WTC11 (cell line): ENCODE results near the gene OSGEPL1. TPM values are rescaled to one million over a fixed set of nuclear protein-coding genes. Genes with fewer than 3 reads are reported as not detected.

Experiments
- ATAC-seq: fragments of 200-7000 bp; cut with Tn5 transposase; 2 replicates; pipeline ENCODE4 v1.10.0; 2021; ENCODE audit warnings: mild to moderate bottlenecking, moderate library complexity
- Bru-seq: library from RNA; stranded (reverse); fragments of 400-500 nt; gene quantifications from one replicate; lab custom pipeline; 2021; lab: Mats Ljungman, UMichigan
- CTCF ChIA-PET: fragments of 300-600 bp; sonication (Branson Sonifier 250); formaldehyde crosslinking; loops from one replicate; lab custom pipeline; 2021; ENCODE audit warnings: antibody characterized with exemption; lab: Charles Lee
- POLR2A ChIA-PET: fragments of 350-600 bp; sonication (Branson Sonifier 250); formaldehyde crosslinking; loops from one replicate; lab custom pipeline; 2021; ENCODE audit warnings: antibody characterized with exemption; lab: Charles Lee
- DNase-seq: peaks from one replicate; pipeline ENCODE4 v3.0.0; 2021; ENCODE audit warnings: low spot score
- H3K27ac Mint-ChIP-seq: 2 replicates; pipeline ENCODE4 v1.8.0; 2021; ENCODE audit warnings: mixed read lengths
- H3K27me3 Mint-ChIP-seq: 2 replicates; pipeline ENCODE4 v1.8.0; 2021; ENCODE audit warnings: low read depth, mild to moderate bottlenecking, moderate library complexity, mixed read lengths
- H3K36me3 Mint-ChIP-seq: 2 replicates; pipeline ENCODE4 v1.8.0; 2021; ENCODE audit warnings: mixed read lengths
- H3K4me1 Mint-ChIP-seq: 2 replicates; pipeline ENCODE4 v1.8.0; 2022; ENCODE audit warnings: mixed read lengths
- H3K4me3 Mint-ChIP-seq: 2 replicates; pipeline ENCODE4 v1.8.0; 2021; ENCODE audit warnings: mild to moderate bottlenecking, moderate library complexity, mixed read lengths
- H3K9me3 Mint-ChIP-seq: 2 replicates; pipeline ENCODE4 v1.8.0; 2021; ENCODE audit warnings: mixed read lengths
- AFF4 ChIP-seq: sonication (generic); formaldehyde crosslinking; IDR thresholded peaks from 2 replicates; pipeline ENCODE4 v1.8.1; 2023; ENCODE audit warnings: mild to moderate bottlenecking, missing genetic modification reagents, borderline replicate concordance
- ATF2 ChIP-seq: sonication (generic); formaldehyde crosslinking; IDR thresholded peaks from 2 replicates; pipeline ENCODE4 v1.8.1; 2022; ENCODE audit warnings: low read depth, missing genetic modification reagents, borderline replicate concordance
- CREB1 ChIP-seq: sonication (generic); formaldehyde crosslinking; IDR thresholded peaks from 2 replicates; pipeline ENCODE4 v1.8.0; 2023; ENCODE audit warnings: mild to moderate bottlenecking, missing genetic modification reagents
- E2F5 ChIP-seq: sonication (generic); formaldehyde crosslinking; IDR thresholded peaks from 2 replicates; pipeline ENCODE4 v1.8.1; 2022; ENCODE audit warnings: mild to moderate bottlenecking, moderate library complexity, missing genetic modification reagents
- FOXK1 ChIP-seq: sonication (generic); formaldehyde crosslinking; IDR thresholded peaks from 2 replicates; pipeline ENCODE4 v1.8.0; 2022; ENCODE audit warnings: mild to moderate bottlenecking, moderate library complexity, missing genetic modification reagents
- FOXP4 ChIP-seq: sonication (generic); formaldehyde crosslinking; IDR thresholded peaks from 2 replicates; pipeline ENCODE4 v1.8.0; 2022; ENCODE audit warnings: mild to moderate bottlenecking, missing genetic modification reagents
- MXD4 ChIP-seq: fragments of 250-450 bp; sonication (Bioruptor Pico); IDR thresholded peaks from 2 replicates; pipeline ENCODE4 v1.8.0; 2021; ENCODE audit warnings: mild to moderate bottlenecking, moderate library complexity, borderline replicate concordance
- PRRX2 ChIP-seq: fragments of 250-450 bp; sonication (Bioruptor Pico); IDR thresholded peaks from 2 replicates; pipeline ENCODE4 v1.8.0; 2021; ENCODE audit warnings: mild to moderate bottlenecking
- STAT6 ChIP-seq: sonication (generic); formaldehyde crosslinking; conservative IDR thresholded peaks from 2 replicates; pipeline ENCODE4 v1.8.1; 2023; ENCODE audit warnings: mild to moderate bottlenecking, low read depth, missing genetic modification reagents, moderate library complexity
- ZNF416 ChIP-seq: fragments of 250-450 bp; sonication (Bioruptor Pico); IDR thresholded peaks from 2 replicates; pipeline ENCODE4 v1.9.0; 2021; ENCODE audit warnings: mild to moderate bottlenecking, inconsistent platforms
- long read RNA-seq, 3 experiments: library from RNA in 1 of 3; library from capped mRNA in 1 of 3; library from polyadenylated mRNA in 1 of 3; unstranded in 2 of 3; stranded (forward) in 1 of 3; transcript quantifications; one replicate each; pipeline ENCODE4 v2.0.0, GENCODE V29; 2021
- total RNA-seq: library from RNA; stranded (reverse); gene quantifications from 3 replicates; pipeline ENCODE4 v1.2.3, GENCODE V29; 2021
- TF ChIP-seq, protein P1 (sequence below): sonication (generic); formaldehyde crosslinking; IDR thresholded peaks from 2 replicates; pipeline ENCODE4 v1.8.0; 2022; ENCODE audit warnings: missing genetic modification reagents
- TF ChIP-seq, protein P2 (sequence below): fragments of 250-450 bp; sonication (Bioruptor Pico); IDR thresholded peaks from 2 replicates; pipeline ENCODE4 v1.9.0; 2021; ENCODE audit warnings: mild to moderate bottlenecking, borderline replicate concordance

The OSGEPL1 gene, protein sequence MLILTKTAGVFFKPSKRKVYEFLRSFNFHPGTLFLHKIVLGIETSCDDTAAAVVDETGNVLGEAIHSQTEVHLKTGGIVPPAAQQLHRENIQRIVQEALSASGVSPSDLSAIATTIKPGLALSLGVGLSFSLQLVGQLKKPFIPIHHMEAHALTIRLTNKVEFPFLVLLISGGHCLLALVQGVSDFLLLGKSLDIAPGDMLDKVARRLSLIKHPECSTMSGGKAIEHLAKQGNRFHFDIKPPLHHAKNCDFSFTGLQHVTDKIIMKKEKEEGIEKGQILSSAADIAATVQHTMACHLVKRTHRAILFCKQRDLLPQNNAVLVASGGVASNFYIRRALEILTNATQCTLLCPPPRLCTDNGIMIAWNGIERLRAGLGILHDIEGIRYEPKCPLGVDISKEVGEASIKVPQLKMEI
- total RNA-seq: 15.2 to 17.1 TPM (median 16.7 TPM) in 3 replicates
- Bru-seq, nascent RNA: percentile 88 among the genes with signal in this experiment
- long read RNA-seq, experiment 1, partial matches to known transcripts: 2 of 58 reads
- long read RNA-seq, experiment 1, other reads (novel, unspliced or antisense): 52 of 58 reads
- long read RNA-seq, experiment 2, partial matches to known transcripts: 6 of 23 reads
- long read RNA-seq, experiment 2, other reads (novel, unspliced or antisense): 14 of 23 reads
- long read RNA-seq, experiment 3, transcript OSGEPL1-201 (9 exons, 1,885 nt): major isoform, 6 of 35 reads
- long read RNA-seq, experiment 3, partial matches to known transcripts: 2 of 35 reads
- long read RNA-seq, experiment 3, other reads (novel, unspliced or antisense): 27 of 35 reads

GRCh38 chr2:189762551-189763298, at the start of gene OSGEPL1:
Gene OSGEPL1 (minus strand): TSS chr2:189762792. CDS start chr2:189761640, 1,152 bp downstream.
- DNase-seq (peak; percentile 93), ATAC-seq (peak; percentile 97)
- H3K4me1 Mint-ChIP-seq: peaks cover 3% of the 10 kb centered on the region; the same call in 1 of the 2 replicates
- CTCF ChIA-PET: interaction anchor here (0.8 to 2.4 kb wide), 23 partner anchors 9 to 557 kb away, joined by 3 to 15 read pairs (median 4); partner anchors contain the start of genes ANKAR, ASNSD1, HIBCH and ORMDL1
- no peaks in the 10 kb centered on the region for H3K27me3 Mint-ChIP-seq
- H3K9me3 Mint-ChIP-seq: no peaks in the 10 kb centered on the region
- H3K36me3 Mint-ChIP-seq: peaks cover 12% of the 10 kb centered on the region
- peak within 1 kb of the TSS; percentile 96 for H3K27ac Mint-ChIP-seq
- H3K4me3 Mint-ChIP-seq: peak within 1 kb of the TSS; percentile 89
- POLR2A ChIA-PET: interaction anchor here (0.7 to 1.3 kb wide), 7 partner anchors 9 to 557 kb away, joined by 3 to 15 read pairs (median 4); partner anchors contain the start of genes ANKAR, HIBCH, ORMDL1 and PMS1
- TF ChIP-seq FOXP4 (peak; percentile 63; the same call in 1 of the 2 replicates), ZNF416 (no peak), PRRX2 (CRISPR knock-in tag) (no peak), ATF2 (CRISPR knock-in tag) (no peak), CREB1 (CRISPR knock-in tag) (0 out of 2 replicates have a peak, but pooled peaks have one; percentile 32), AFF4 (no peak), FOXK1 (CRISPR knock-in tag) (peak; percentile 81), MXD4 (CRISPR knock-in tag) (no peak), E2F5 (CRISPR knock-in tag) (no peak), STAT6 (CRISPR knock-in tag) (no peak)
- TF ChIP-seq, protein P1, sequence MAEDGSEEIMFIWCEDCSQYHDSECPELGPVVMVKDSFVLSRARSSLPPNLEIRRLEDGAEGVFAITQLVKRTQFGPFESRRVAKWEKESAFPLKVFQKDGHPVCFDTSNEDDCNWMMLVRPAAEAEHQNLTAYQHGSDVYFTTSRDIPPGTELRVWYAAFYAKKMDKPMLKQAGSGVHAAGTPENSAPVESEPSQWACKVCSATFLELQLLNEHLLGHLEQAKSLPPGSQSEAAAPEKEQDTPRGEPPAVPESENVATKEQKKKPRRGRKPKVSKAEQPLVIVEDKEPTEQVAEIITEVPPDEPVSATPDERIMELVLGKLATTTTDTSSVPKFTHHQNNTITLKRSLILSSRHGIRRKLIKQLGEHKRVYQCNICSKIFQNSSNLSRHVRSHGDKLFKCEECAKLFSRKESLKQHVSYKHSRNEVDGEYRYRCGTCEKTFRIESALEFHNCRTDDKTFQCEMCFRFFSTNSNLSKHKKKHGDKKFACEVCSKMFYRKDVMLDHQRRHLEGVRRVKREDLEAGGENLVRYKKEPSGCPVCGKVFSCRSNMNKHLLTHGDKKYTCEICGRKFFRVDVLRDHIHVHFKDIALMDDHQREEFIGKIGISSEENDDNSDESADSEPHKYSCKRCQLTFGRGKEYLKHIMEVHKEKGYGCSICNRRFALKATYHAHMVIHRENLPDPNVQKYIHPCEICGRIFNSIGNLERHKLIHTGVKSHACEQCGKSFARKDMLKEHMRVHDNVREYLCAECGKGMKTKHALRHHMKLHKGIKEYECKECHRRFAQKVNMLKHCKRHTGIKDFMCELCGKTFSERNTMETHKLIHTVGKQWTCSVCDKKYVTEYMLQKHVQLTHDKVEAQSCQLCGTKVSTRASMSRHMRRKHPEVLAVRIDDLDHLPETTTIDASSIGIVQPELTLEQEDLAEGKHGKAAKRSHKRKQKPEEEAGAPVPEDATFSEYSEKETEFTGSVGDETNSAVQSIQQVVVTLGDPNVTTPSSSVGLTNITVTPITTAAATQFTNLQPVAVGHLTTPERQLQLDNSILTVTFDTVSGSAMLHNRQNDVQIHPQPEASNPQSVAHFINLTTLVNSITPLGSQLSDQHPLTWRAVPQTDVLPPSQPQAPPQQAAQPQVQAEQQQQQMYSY (CRISPR knock-in tag): no peak
- TF ChIP-seq, protein P2, sequence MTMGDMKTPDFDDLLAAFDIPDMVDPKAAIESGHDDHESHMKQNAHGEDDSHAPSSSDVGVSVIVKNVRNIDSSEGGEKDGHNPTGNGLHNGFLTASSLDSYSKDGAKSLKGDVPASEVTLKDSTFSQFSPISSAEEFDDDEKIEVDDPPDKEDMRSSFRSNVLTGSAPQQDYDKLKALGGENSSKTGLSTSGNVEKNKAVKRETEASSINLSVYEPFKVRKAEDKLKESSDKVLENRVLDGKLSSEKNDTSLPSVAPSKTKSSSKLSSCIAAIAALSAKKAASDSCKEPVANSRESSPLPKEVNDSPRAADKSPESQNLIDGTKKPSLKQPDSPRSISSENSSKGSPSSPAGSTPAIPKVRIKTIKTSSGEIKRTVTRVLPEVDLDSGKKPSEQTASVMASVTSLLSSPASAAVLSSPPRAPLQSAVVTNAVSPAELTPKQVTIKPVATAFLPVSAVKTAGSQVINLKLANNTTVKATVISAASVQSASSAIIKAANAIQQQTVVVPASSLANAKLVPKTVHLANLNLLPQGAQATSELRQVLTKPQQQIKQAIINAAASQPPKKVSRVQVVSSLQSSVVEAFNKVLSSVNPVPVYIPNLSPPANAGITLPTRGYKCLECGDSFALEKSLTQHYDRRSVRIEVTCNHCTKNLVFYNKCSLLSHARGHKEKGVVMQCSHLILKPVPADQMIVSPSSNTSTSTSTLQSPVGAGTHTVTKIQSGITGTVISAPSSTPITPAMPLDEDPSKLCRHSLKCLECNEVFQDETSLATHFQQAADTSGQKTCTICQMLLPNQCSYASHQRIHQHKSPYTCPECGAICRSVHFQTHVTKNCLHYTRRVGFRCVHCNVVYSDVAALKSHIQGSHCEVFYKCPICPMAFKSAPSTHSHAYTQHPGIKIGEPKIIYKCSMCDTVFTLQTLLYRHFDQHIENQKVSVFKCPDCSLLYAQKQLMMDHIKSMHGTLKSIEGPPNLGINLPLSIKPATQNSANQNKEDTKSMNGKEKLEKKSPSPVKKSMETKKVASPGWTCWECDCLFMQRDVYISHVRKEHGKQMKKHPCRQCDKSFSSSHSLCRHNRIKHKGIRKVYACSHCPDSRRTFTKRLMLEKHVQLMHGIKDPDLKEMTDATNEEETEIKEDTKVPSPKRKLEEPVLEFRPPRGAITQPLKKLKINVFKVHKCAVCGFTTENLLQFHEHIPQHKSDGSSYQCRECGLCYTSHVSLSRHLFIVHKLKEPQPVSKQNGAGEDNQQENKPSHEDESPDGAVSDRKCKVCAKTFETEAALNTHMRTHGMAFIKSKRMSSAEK: no peak
